PC-9 (cell line): ENCODE results near the gene MBD3.

Experiments
- EZH2 ChIP-seq: fragments of 200-600 bp; sonication (generic); IDR thresholded peaks from 2 replicates; pipeline ENCODE4 v1.8.0; 2017; ENCODE audit warnings: antibody characterized with exemption, low read depth
- TF ChIP-seq, protein P1 (sequence below): fragments of 200-600 bp; sonication (generic); conservative IDR thresholded peaks from 2 replicates; pipeline ENCODE4 v1.6.1; 2017; ENCODE audit warnings: mixed run types, antibody characterized with exemption, mild to moderate bottlenecking, moderate library complexity

DNA sequence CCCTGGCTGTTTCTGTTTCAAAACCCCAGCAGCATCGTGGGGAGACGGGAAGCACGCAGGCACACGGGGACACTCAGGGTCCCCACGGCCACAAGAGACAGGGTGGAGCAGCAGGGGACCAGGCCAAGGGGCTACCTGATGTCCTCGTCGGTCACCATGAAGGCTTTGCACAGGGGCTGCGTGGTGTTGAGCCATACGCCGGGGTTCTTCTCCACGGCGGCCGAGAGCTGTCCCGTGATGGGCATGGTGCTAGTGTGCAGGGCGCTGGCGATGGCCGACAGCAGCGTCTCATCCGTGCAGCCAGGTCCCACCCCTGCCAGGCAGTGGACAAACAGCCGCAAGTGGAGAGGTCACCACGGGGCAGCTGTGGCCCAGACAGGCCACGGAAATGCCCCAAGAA, 11.7 kb downstream of the MBD3 start:
- no peak for TF ChIP-seq EZH2
- TF ChIP-seq, protein P1, sequence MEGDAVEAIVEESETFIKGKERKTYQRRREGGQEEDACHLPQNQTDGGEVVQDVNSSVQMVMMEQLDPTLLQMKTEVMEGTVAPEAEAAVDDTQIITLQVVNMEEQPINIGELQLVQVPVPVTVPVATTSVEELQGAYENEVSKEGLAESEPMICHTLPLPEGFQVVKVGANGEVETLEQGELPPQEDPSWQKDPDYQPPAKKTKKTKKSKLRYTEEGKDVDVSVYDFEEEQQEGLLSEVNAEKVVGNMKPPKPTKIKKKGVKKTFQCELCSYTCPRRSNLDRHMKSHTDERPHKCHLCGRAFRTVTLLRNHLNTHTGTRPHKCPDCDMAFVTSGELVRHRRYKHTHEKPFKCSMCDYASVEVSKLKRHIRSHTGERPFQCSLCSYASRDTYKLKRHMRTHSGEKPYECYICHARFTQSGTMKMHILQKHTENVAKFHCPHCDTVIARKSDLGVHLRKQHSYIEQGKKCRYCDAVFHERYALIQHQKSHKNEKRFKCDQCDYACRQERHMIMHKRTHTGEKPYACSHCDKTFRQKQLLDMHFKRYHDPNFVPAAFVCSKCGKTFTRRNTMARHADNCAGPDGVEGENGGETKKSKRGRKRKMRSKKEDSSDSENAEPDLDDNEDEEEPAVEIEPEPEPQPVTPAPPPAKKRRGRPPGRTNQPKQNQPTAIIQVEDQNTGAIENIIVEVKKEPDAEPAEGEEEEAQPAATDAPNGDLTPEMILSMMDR = no peak
